HepG2 (cell line): ENCODE results near the gene CD68. TPM values are rescaled to one million over a fixed set of nuclear protein-coding genes. Genes with fewer than 3 reads are reported as not detected.

Source experiments
- CEBPB ChIP-seq: IDR thresholded peaks from 2 replicates; pipeline ENCODE4 v1.6.1; 2011; ENCODE audit warnings: low read depth, low read length, improper control_type of control experiment, borderline replicate concordance
- CENPX ChIP-seq: sonication (generic); formaldehyde crosslinking; IDR thresholded peaks from 2 replicates; pipeline ENCODE4 v1.9.0; 2021; ENCODE audit warnings: mild to moderate bottlenecking, missing genetic modification reagents, moderate library complexity
- HBP1 ChIP-seq: IDR thresholded peaks from 2 replicates; pipeline ENCODE4 v1.6.1; 2016; ENCODE audit warnings: low read depth, control low read depth
- HMGA1 ChIP-seq: sonication (generic); formaldehyde crosslinking; conservative IDR thresholded peaks from 2 replicates; pipeline ENCODE4 v1.4.0; 2020; ENCODE audit warnings: missing genetic modification reagents
- NR2C2 ChIP-seq: sonication (generic); formaldehyde crosslinking; IDR thresholded peaks from 2 replicates; pipeline ENCODE4 v1.4.0; 2020; ENCODE audit warnings: missing genetic modification reagents, mild to moderate bottlenecking, moderate library complexity, borderline replicate concordance
- PAF1 ChIP-seq: IDR thresholded peaks from 2 replicates; pipeline ENCODE4 v1.6.1; 2016; ENCODE audit warnings: missing genetic modification reagents, missing compliant biosample characterization
- RFXANK ChIP-seq: IDR thresholded peaks from 2 replicates; pipeline ENCODE4 v1.6.1; 2016
- SATB2 ChIP-seq: sonication (generic); formaldehyde crosslinking; IDR thresholded peaks from 2 replicates; pipeline ENCODE4 v1.5.0; 2020; ENCODE audit warnings: missing genetic modification reagents
- TAF15 ChIP-seq: fragments of 200-400 bp; formaldehyde crosslinking; IDR thresholded peaks from one replicate; pipeline ENCODE4 v1.6.1; 2018; ENCODE audit warnings: mild to moderate bottlenecking, low read depth, low read length; ENCODE audit not compliant: poor library complexity, severe bottlenecking
- TCF7L2 ChIP-seq: IDR thresholded peaks from 2 replicates; pipeline ENCODE4 v1.6.1; 2011; ENCODE audit warnings: mild to moderate bottlenecking, low read depth, low read length, moderate library complexity
- ZEB1 ChIP-seq: IDR thresholded peaks from 2 replicates; pipeline ENCODE4 v1.6.1; 2012; ENCODE audit warnings: mild to moderate bottlenecking, low read depth, inconsistent platforms; ENCODE audit not compliant: insufficient replicate concordance
- ZNF124 ChIP-seq: sonication (generic); formaldehyde crosslinking; IDR thresholded peaks from 2 replicates; pipeline ENCODE4 v1.4.0; 2020; ENCODE audit warnings: missing genetic modification reagents
- ZNF20 ChIP-seq: sonication (generic); formaldehyde crosslinking; IDR thresholded peaks from 2 replicates; pipeline ENCODE4 v1.4.0; 2020; ENCODE audit warnings: mild to moderate bottlenecking, moderate library complexity, missing genetic modification reagents
- ZNF276 ChIP-seq: sonication (generic); formaldehyde crosslinking; IDR thresholded peaks from 2 replicates; pipeline ENCODE4 v1.4.0; 2020; ENCODE audit warnings: mild to moderate bottlenecking, low read depth, missing genetic modification reagents
- ZNF468 ChIP-seq: sonication (generic); formaldehyde crosslinking; IDR thresholded peaks from 2 replicates; pipeline ENCODE4 v1.8.0; 2022; ENCODE audit warnings: mild to moderate bottlenecking, moderate library complexity, missing genetic modification reagents
- ZNF546 ChIP-seq: sonication (generic); formaldehyde crosslinking; conservative IDR thresholded peaks from 2 replicates; pipeline ENCODE4 v1.8.1; 2023; ENCODE audit warnings: mild to moderate bottlenecking, missing genetic modification reagents
- ZNF678 ChIP-seq: sonication (generic); formaldehyde crosslinking; IDR thresholded peaks from 2 replicates; pipeline ENCODE4 v1.4.0; 2020; ENCODE audit warnings: mild to moderate bottlenecking, missing genetic modification reagents
- ZSCAN20 ChIP-seq: sonication (generic); formaldehyde crosslinking; IDR thresholded peaks from 2 replicates; pipeline ENCODE4 v1.4.0; 2020; ENCODE audit warnings: missing genetic modification reagents, mild to moderate bottlenecking, borderline replicate concordance
- polyA plus RNA-seq, 8 experiments: library from polyadenylated mRNA; depleted of rRNA in 3 of 8; stranded (reverse) in 7 of 8; unstranded in 1 of 8; fragments of >200 nt; fragmentation: Illumina TruSeq in 4 of 8; extraction: Trizol in 4 of 8; gene quantifications; 2 replicates each; pipeline versions ENCODE4 v1.2.1 to v1.2.3, GENCODE V29; 2011 to 2016; ENCODE audit warnings: low read depth in 4 of 8, missing spikeins in 1 of 8, mixed read lengths in 1 of 8; ENCODE audit not compliant: insufficient read depth in 1 of 8
- total RNA-seq, 5 experiments: library from RNA; depleted of rRNA; stranded (reverse); fragments of >200 nt; fragmentation: Illumina TruSeq; extraction: Trizol; gene quantifications; 2 replicates each; pipeline ENCODE4 v1.2.3, GENCODE V29; 2016; ENCODE audit warnings: low read depth in 1 of 5
- TF ChIP-seq, protein P1 (sequence below): sonication (generic); formaldehyde crosslinking; IDR thresholded peaks from 2 replicates; pipeline ENCODE4 v1.9.0; 2021; ENCODE audit warnings: mild to moderate bottlenecking, missing genetic modification reagents

The CD68 gene
- total and polyA plus RNA-seq, 2 of the 13 experiments (the other 11 are each of a cell fraction or from before 2014, with no cell fraction given): 10.3 to 104 TPM

DNA sequence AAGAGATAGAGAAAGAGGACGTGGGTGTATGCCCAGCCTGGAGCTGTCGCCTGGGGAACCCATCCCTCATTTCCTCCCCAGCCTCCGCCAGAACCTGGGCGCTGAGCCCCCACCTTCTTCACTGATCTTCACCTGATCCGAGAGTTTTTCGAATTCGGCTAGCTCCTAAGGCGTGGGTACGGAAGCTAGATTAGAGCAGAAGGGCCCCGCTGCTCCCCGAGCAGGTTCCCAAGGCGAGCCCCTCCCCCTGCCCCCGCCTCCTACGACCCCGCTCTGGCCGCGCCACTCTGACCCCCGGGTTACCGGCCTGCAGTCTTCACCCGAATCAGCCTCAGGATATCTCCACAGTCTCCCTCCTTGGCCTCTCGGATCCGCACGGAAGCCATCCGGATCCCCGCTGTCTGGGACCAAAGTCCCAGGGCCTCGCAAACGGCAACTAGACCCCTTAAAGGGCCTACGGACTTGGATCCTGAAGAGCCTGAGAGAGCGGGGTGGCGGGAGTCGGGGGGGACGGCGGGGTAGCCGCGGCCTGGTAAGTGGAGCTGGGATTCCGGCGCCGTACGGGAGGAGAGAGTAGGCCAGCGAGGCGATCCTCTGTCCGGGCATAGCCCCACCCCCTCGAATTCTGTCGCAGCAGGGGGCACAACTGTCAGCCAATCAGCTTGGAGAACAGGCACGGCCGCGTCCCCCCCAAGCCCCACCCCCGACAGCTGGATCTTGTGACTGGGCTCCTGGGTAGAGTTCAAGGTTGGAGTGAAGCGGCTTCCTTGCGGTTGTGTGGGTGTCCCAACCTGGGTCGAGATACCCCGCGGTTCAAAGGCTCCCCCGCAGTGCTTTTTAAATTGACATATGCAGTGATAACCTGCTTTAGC lies 48.0 kb downstream of the CD68 start, which contains the start of gene SAT2 (continued):
- TF ChIP-seq TCF7L2 (no peak), NR2C2 (peak; percentile 78), HBP1 (CRISPR knock-in tag) (no peak), HMGA1 (no peak), RFXANK (no peak), SATB2 (CRISPR knock-in tag) (no peak), CEBPB (no peak), ZNF546 (no peak), TAF15 (no peak), ZSCAN20 (CRISPR knock-in tag) (0 out of 2 replicates have a peak, but pooled peaks have one; percentile 29), PAF1 (no peak), ZNF276 (no peak; the same call in 1 of the 2 replicates), CENPX (CRISPR knock-in tag) (no peak), ZNF678 (no peak), ZNF20 (CRISPR knock-in tag) (no peak), ZNF468 (CRISPR knock-in tag) (no peak), ZNF124 (CRISPR knock-in tag) (no peak), ZEB1 (peak; percentile 66)
- TF ChIP-seq, protein P1, sequence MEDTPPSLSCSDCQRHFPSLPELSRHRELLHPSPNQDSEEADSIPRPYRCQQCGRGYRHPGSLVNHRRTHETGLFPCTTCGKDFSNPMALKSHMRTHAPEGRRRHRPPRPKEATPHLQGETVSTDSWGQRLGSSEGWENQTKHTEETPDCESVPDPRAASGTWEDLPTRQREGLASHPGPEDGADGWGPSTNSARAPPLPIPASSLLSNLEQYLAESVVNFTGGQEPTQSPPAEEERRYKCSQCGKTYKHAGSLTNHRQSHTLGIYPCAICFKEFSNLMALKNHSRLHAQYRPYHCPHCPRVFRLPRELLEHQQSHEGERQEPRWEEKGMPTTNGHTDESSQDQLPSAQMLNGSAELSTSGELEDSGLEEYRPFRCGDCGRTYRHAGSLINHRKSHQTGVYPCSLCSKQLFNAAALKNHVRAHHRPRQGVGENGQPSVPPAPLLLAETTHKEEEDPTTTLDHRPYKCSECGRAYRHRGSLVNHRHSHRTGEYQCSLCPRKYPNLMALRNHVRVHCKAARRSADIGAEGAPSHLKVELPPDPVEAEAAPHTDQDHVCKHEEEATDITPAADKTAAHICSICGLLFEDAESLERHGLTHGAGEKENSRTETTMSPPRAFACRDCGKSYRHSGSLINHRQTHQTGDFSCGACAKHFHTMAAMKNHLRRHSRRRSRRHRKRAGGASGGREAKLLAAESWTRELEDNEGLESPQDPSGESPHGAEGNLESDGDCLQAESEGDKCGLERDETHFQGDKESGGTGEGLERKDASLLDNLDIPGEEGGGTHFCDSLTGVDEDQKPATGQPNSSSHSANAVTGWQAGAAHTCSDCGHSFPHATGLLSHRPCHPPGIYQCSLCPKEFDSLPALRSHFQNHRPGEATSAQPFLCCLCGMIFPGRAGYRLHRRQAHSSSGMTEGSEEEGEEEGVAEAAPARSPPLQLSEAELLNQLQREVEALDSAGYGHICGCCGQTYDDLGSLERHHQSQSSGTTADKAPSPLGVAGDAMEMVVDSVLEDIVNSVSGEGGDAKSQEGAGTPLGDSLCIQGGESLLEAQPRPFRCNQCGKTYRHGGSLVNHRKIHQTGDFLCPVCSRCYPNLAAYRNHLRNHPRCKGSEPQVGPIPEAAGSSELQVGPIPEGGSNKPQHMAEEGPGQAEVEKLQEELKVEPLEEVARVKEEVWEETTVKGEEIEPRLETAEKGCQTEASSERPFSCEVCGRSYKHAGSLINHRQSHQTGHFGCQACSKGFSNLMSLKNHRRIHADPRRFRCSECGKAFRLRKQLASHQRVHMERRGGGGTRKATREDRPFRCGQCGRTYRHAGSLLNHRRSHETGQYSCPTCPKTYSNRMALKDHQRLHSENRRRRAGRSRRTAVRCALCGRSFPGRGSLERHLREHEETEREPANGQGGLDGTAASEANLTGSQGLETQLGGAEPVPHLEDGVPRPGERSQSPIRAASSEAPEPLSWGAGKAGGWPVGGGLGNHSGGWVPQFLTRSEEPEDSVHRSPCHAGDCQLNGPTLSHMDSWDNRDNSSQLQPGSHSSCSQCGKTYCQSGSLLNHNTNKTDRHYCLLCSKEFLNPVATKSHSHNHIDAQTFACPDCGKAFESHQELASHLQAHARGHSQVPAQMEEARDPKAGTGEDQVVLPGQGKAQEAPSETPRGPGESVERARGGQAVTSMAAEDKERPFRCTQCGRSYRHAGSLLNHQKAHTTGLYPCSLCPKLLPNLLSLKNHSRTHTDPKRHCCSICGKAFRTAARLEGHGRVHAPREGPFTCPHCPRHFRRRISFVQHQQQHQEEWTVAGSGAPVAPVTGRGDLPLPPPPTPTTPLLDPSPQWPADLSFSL (CRISPR knock-in tag): no peak
